ENCODE results near the gene FERMT3. TPM values are rescaled to one million over a fixed set of nuclear protein-coding genes. Genes with fewer than 3 reads are reported as not detected.
A peak's percentile ranks its signal among the peaks of the same experiment; 100 is the strongest.

The FERMT3 gene
- total RNA-seq, 1 donor from 2014 or later: 0.53 TPM

GRCh38 chr11:64224151-64224890, 17.8 kb downstream of the FERMT3 start:
- DNase-seq (ENCODE audit: low read depth): peak; percentile 67
- peaks cover 13% of the 10 kb centered on the region for H3K36me3 ChIP-seq (ENCODE audit: control insufficient read depth, insufficient read depth, low read length)
- no peak overlapping the region for H3K4me3 ChIP-seq (ENCODE audit: low read depth, low read length)
- no peak for TF ChIP-seq CTCF (IDR thresholded peaks at IDR 0.05; ENCODE audit: insufficient read depth, low read length, severe bottlenecking)
- no peak for FAIRE-seq
- no peaks in the 10 kb centered on the region for H3K27me3 ChIP-seq (ENCODE audit: control insufficient read depth, insufficient read depth, low read length)

- DNase-seq (ENCODE audit: low read depth) (no peak), FAIRE-seq (no peak)
- peak overlapping the region; percentile 65 for H3K4me3 ChIP-seq (ENCODE audit: low read depth, low read length)
- no peak for TF ChIP-seq CTCF (IDR thresholded peaks at IDR 0.05; ENCODE audit: insufficient read depth, low read length, severe bottlenecking)
- H3K27me3 ChIP-seq (ENCODE audit: control insufficient read depth, insufficient read depth, low read length): no peaks in the 10 kb centered on the region
- H3K36me3 ChIP-seq (ENCODE audit: control insufficient read depth, insufficient read depth, low read length): peaks cover 12% of the 10 kb centered on the region
These were observed 18.5 kb downstream of the FERMT3 start for GRCh38 chr11:64224891-64225607.

- peak; percentile 32 for TF ChIP-seq CTCF (IDR thresholded peaks at IDR 0.05; ENCODE audit: insufficient read depth, low read length, severe bottlenecking)
- peak within 1 kb of the TSS; percentile 65 for H3K4me3 ChIP-seq (ENCODE audit: low read depth, low read length)
- H3K27me3 ChIP-seq (ENCODE audit: control insufficient read depth, insufficient read depth, low read length): no peaks in the 10 kb centered on the region
- DNase-seq (ENCODE audit: low read depth): peak; percentile 53
- peaks cover 11% of the 10 kb centered on the region for H3K36me3 ChIP-seq (ENCODE audit: control insufficient read depth, insufficient read depth, low read length)
- FAIRE-seq: no peak
These were observed 19.3 kb downstream of the FERMT3 start, which contains the start of the genes NUDT22 and TRPT1 for GRCh38 chr11:64225608-64226506. Gene NUDT22 (plus strand): TSS chr11:64226274. CDS start chr11:64226653, 379 bp downstream. Gene TRPT1 (minus strand): TSS chr11:64226186. CDS start chr11:64225860, 326 bp downstream.

- Histone ChIP-seq H3K4me3 (ENCODE audit: low read depth, low read length) (peak overlapping the region; percentile 65), H3K36me3 (ENCODE audit: control insufficient read depth, insufficient read depth, low read length) (peaks cover 10% of the 10 kb centered on the region), H3K27me3 (ENCODE audit: control insufficient read depth, insufficient read depth, low read length) (no peaks in the 10 kb centered on the region)
- TF ChIP-seq CTCF (IDR thresholded peaks at IDR 0.05; ENCODE audit: insufficient read depth, low read length, severe bottlenecking): no peak
- DNase-seq (ENCODE audit: low read depth): no peak
- no peak for FAIRE-seq
These were observed 20.1 kb downstream of the FERMT3 start for GRCh38 chr11:64226507-64227051.

- no peak for TF ChIP-seq CTCF (IDR thresholded peaks at IDR 0.05; ENCODE audit: insufficient read depth, low read length, severe bottlenecking)
- DNase-seq (ENCODE audit: low read depth): peak; percentile 62
- FAIRE-seq: no peak
- Histone ChIP-seq H3K27me3 (ENCODE audit: control insufficient read depth, insufficient read depth, low read length) (no peaks in the 10 kb centered on the region), H3K4me3 (ENCODE audit: low read depth, low read length) (peak overlapping the region; percentile 65), H3K36me3 (ENCODE audit: control insufficient read depth, insufficient read depth, low read length) (peaks cover 10% of the 10 kb centered on the region)
These were observed 21.0 kb downstream of the FERMT3 start for GRCh38 chr11:64227405-64227956.
